ENCODE results near the gene PLA2G4A.

PLA2G4A gene

DNA sequence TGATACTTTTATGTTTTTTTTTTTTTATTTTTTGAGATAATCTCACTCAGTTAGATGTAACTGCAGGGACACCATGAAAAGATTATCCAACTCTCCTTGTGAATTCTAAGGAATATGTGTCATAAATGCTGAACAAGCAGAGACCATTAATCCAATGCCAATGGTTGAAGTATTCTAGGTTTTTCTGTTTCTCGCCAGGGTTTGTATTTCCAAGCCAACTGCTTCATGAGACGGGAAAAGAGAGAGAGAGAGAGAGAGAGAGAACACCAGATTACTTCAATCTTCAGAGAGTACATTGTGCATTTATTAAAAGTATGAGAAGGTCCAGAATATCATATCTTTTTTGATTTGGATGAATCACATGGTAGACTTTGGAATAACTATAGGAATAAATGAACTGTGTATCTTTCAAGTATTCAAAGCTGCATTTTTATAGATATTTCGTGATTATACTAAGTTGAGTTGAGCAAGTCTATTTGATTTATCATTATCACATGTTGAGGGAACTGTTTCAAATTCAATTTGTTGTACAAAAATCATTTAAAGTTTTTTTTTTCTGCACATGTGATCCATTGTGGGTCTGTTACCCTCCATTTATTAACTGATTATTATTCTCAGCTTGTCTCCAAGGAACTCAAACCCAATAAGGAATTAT, 108.4 kb downstream of the PLA2G4A start:
- TF ChIP-seq, protein P1, sequence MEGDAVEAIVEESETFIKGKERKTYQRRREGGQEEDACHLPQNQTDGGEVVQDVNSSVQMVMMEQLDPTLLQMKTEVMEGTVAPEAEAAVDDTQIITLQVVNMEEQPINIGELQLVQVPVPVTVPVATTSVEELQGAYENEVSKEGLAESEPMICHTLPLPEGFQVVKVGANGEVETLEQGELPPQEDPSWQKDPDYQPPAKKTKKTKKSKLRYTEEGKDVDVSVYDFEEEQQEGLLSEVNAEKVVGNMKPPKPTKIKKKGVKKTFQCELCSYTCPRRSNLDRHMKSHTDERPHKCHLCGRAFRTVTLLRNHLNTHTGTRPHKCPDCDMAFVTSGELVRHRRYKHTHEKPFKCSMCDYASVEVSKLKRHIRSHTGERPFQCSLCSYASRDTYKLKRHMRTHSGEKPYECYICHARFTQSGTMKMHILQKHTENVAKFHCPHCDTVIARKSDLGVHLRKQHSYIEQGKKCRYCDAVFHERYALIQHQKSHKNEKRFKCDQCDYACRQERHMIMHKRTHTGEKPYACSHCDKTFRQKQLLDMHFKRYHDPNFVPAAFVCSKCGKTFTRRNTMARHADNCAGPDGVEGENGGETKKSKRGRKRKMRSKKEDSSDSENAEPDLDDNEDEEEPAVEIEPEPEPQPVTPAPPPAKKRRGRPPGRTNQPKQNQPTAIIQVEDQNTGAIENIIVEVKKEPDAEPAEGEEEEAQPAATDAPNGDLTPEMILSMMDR (IDR thresholded peaks at IDR 0.05; ENCODE audit: low read depth, low read length) = no peak
- DNase-seq (ENCODE audit: extremely low read depth, low read depth) = no peak

- no peak for DNase-seq (ENCODE audit: extremely low read depth, low read depth)
- TF ChIP-seq, protein P1 (IDR thresholded peaks at IDR 0.05; ENCODE audit: low read depth, low read length) = no peak
Observed at GRCh38 chr1:186943891-186944686, 115.3 kb downstream of the PLA2G4A start.

GRCh38 chr1:186945146-186945545, 116.4 kb downstream of the PLA2G4A start:
- no peak for DNase-seq (ENCODE audit: extremely low read depth, low read depth)
- TF ChIP-seq, protein P1 (IDR thresholded peaks at IDR 0.05; ENCODE audit: low read depth, low read length) = no peak

DNA sequence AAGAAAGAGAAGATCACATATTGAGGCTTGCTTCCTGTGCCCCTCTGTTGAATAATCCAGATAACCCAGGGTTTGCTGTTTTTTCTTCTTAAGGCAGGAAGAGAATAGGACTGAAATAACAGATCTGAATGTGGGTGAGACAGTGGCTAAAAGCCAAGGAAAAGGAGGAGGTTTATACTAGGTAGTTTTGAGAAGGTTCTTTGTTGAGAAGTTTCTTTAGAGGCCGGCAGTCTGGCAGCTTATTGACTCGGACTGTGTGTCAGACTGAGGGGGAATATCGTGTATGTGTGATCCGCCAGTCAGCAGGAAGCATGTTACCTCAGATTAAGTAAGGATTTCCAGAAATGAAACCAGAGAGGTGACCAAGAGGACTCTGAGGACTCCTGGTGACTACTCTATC, 119.8 kb downstream of the PLA2G4A start:
- DNase-seq (ENCODE audit: extremely low read depth, low read depth) = no peak

GRCh38 chr1:186949173-186949572, 120.4 kb downstream of the PLA2G4A start:
- TF ChIP-seq, protein P1 (IDR thresholded peaks at IDR 0.05; ENCODE audit: low read depth, low read length) = no peak
- DNase-seq (ENCODE audit: extremely low read depth, low read depth) = no peak

More for the DNA sequence above, 119.8 kb downstream of the PLA2G4A start:
- TF ChIP-seq, protein P1 (IDR thresholded peaks at IDR 0.05; ENCODE audit: low read depth, low read length) = no peak

- DNase-seq (ENCODE audit: extremely low read depth, low read depth) = no peak
- TF ChIP-seq, protein P1 (IDR thresholded peaks at IDR 0.05; ENCODE audit: low read depth, low read length) = no peak
Observed at GRCh38 chr1:186950547-186950946, 121.8 kb downstream of the PLA2G4A start.

DNA sequence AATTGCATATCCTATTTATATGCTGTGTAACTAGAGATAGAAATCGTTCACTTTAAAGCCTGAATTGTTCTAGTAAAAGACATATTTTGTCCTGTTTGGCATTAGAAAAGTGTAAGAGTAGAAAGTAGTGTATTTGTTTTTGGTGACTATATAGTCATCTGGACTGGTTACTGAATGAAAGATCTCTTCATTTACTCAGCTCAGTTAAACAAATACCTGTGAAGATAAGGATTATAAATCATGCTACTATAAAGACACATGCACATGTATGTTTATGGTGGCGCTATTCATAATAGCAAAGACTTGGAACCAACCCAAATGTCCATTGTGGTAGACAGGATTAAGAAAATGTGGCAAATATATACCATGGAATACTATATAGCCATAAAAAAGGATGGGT, 125.1 kb downstream of the PLA2G4A start:
- no peak for DNase-seq (ENCODE audit: extremely low read depth, low read depth)

More for the DNA sequence above, 125.1 kb downstream of the PLA2G4A start:
- TF ChIP-seq, protein P1 (IDR thresholded peaks at IDR 0.05; ENCODE audit: low read depth, low read length) = no peak
